Measurements from ENCODE around the gene F10. TPM values are rescaled to one million over a fixed set of nuclear protein-coding genes. Genes with fewer than 3 reads are reported as not detected.

The F10 gene
- total RNA-seq, 2 donors from 2014 or later, result 10.2 to 48.0 TPM

DNA sequence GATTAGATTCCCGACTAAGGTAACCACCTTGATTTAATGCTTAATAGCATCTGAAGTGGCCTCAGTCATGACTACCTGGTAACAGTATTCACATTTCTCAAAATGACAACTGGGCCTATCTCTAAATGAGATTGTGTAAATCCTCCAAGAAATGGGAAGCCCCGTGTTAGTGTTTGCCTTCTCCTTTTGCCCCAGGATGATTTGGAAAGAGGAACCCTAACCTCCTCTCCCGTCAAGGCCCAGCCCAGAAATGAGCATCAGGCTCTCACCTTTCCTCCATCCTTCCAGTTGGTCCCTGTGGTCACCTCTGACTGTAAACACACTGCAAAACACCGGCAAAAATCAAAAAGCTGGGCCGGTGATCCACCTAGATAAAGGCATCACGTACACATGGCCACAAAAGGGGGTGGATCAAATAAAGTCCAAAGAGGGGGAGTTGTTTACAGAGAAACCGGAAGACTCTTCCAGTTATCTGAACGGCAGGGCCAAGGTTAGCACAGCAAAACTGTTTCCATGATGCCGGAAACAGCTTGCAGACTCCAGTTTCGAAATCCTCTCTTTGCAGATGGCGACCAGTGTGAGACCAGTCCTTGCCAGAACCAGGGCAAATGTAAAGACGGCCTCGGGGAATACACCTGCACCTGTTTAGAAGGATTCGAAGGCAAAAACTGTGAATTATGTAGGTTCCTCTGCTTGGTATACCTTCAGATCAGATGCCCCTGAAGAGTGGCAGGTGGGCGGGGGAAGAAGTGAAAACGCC, 16.4 kb downstream of the F10 start:
- DNase-seq (ENCODE audit: low spot score), result no peak
- H3K4me1 ChIP-seq (replicated peaks), result no peaks in the 10 kb centered on the region
- no peak overlapping the region for H3K27ac ChIP-seq
- H3K9me3 ChIP-seq, result no peaks in the 10 kb centered on the region
- no peak overlapping the region for H3K4me3 ChIP-seq
- TF ChIP-seq POLR2AphosphoS5 (IDR thresholded peaks at IDR 0.05), result no peak
- 71% methylated on average over 16 of the region's 16 CpGs for WGBS
- H3K36me3 ChIP-seq, result no peaks in the 10 kb centered on the region
- H3K27me3 ChIP-seq (replicated peaks; ENCODE audit: insufficient read depth), result no peaks in the 10 kb centered on the region
- intact Hi-C loops (cut with DNase I), result no loop called here

DNA sequence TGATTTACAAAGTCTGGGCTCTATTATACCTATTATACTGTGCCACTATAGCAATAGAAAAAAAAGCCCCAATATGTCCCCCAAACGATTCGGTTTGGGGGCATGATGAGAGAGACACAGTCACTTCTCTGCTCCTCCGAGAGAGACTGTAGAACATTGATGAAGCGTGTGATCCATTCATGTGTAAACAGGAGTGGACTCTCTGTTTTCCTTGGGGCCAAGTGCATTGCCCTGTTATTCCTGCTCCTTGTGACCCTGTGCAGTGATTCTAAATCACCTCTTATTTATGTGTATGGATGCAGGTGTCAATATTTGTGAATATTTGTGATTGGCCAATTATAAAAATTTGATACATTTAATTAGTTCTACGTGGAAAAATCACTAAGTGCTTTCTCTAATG, 17.0 kb downstream of the F10 start:
- 72% methylated on average over 5 of the region's 5 CpGs for WGBS
- TF ChIP-seq POLR2AphosphoS5 (IDR thresholded peaks at IDR 0.05), result no peak
- no peak for TF ChIP-seq POLR2A (IDR thresholded peaks at IDR 0.05)
- TF ChIP-seq, protein P1, sequence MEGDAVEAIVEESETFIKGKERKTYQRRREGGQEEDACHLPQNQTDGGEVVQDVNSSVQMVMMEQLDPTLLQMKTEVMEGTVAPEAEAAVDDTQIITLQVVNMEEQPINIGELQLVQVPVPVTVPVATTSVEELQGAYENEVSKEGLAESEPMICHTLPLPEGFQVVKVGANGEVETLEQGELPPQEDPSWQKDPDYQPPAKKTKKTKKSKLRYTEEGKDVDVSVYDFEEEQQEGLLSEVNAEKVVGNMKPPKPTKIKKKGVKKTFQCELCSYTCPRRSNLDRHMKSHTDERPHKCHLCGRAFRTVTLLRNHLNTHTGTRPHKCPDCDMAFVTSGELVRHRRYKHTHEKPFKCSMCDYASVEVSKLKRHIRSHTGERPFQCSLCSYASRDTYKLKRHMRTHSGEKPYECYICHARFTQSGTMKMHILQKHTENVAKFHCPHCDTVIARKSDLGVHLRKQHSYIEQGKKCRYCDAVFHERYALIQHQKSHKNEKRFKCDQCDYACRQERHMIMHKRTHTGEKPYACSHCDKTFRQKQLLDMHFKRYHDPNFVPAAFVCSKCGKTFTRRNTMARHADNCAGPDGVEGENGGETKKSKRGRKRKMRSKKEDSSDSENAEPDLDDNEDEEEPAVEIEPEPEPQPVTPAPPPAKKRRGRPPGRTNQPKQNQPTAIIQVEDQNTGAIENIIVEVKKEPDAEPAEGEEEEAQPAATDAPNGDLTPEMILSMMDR (IDR thresholded peaks at IDR 0.05), result no peak

DNA sequence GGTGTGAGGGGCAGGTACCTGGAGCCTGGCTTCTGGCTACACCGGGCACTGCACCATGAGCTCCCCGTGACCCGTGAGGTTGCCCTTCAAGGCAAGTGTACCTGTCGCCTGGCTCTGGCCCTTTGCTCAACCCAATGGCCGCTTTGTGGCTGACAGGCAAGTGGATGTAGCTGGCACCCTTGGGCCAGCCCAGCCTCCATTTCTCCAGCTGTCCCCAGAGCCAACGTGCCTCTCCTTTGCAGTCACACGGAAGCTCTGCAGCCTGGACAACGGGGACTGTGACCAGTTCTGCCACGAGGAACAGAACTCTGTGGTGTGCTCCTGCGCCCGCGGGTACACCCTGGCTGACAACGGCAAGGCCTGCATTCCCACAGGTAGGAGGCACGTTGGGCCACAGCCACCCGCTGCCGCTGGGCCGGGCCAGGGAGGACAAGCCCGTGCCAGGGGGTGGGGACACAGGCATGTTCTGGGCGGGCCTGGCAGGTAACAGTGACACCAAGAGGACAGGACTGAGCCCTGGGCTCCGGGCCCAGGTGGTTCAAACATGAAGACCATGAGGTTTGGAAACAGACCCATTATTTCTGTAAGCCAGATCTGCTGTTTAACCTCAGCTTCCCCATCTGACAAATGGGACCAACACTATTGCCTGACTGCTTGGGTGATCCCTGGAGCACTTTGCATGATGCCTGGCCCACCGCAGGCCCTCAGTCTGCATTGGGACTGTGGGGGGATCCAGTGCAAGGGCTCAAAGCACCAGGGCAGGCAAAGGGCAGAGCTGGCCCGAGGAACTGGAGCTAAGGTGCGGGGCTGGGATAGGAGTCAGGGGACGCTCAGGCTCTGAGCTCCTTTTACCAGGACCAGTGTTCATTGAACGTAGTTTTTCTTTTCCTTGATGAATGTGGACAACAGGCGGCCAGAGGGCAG, 18.3 kb downstream of the F10 start:
- Histone ChIP-seq H3K27ac (no peak overlapping the region), H3K9me3 (no peaks in the 10 kb centered on the region), H3K4me1 (replicated peaks) (no peaks in the 10 kb centered on the region), H3K27me3 (replicated peaks; ENCODE audit: insufficient read depth) (no peaks in the 10 kb centered on the region), H3K4me3 (no peak overlapping the region), H3K36me3 (no peaks in the 10 kb centered on the region)
- 73% methylated on average over 25 of the region's 26 CpGs for WGBS
- DNase-seq (ENCODE audit: low spot score), result peak; percentile 53
- TF ChIP-seq POLR2A (IDR thresholded peaks at IDR 0.05), result no peak
- TF ChIP-seq POLR2AphosphoS5 (IDR thresholded peaks at IDR 0.05), result peak; percentile 15
- TF ChIP-seq, protein P1 (IDR thresholded peaks at IDR 0.05), result peak in 1 of 4 experiments; percentile 28
- intact Hi-C loops (cut with DNase I), result no loop called here

More for the DNA sequence above, 17.0 kb downstream of the F10 start:
- Histone ChIP-seq H3K36me3 (no peaks in the 10 kb centered on the region), H3K4me3 (no peak overlapping the region), H3K27me3 (replicated peaks; ENCODE audit: insufficient read depth) (no peaks in the 10 kb centered on the region), H3K9me3 (no peaks in the 10 kb centered on the region), H3K27ac (no peak overlapping the region), H3K4me1 (replicated peaks) (no peaks in the 10 kb centered on the region)
- DNase-seq (ENCODE audit: low spot score), result no peak
- intact Hi-C loops (cut with DNase I), result no loop called here

DNA sequence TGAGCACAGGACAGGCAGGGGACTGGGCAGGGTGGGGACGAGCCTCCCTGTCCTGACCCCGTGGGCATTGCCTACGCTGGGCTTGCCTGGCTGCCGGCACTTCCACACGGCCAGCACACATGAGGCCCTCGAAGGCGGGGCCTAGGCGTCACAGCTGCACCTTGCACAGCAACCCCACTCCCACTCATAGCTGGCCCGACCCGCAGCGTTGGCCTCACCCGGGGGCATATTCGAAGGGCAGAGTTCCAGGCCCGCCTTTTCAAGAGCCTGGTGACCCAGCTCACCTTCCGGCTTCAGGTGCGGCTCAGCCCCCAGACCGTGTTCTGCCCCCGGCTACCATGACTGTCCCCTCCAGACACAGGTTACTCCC, 19.0 kb downstream of the F10 start:
- Histone ChIP-seq H3K36me3 (no peaks in the 10 kb centered on the region), H3K4me1 (replicated peaks) (no peaks in the 10 kb centered on the region), H3K9me3 (no peaks in the 10 kb centered on the region), H3K27me3 (replicated peaks; ENCODE audit: insufficient read depth) (no peaks in the 10 kb centered on the region), H3K27ac (no peak overlapping the region), H3K4me3 (no peak overlapping the region)
- intact Hi-C loops (cut with DNase I), result no loop called here
- TF ChIP-seq POLR2A (IDR thresholded peaks at IDR 0.05) (no peak), POLR2AphosphoS5 (IDR thresholded peaks at IDR 0.05) (no peak)
- TF ChIP-seq, protein P1 (IDR thresholded peaks at IDR 0.05), result no peak
- WGBS, result 90% methylated on average over 16 of the region's 18 CpGs
- no peak for DNase-seq (ENCODE audit: low spot score)

DNA sequence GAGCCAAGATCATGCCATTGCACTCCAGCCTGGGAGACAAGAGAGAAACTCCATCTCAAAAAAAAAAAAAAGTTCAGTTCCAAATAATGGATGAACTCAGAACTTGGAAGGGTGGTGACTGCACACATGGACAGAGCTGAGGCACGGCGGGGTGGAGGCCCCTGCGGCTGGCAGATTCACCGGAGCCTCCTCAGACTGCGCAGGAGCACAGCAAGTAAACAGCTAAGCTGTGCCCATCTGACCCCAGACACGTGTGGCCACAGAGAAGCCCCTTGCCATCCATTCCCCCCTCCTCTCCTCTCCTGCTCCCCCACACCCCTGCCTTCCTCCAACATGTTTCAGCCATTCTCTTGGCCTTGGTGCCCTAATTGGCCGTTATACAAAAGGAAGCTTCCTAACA, 20.3 kb downstream of the F10 start:
- intact Hi-C loops (cut with DNase I), result no loop called here
- Histone ChIP-seq H3K4me3 (no peak overlapping the region), H3K27me3 (replicated peaks; ENCODE audit: insufficient read depth) (no peaks in the 10 kb centered on the region), H3K36me3 (no peaks in the 10 kb centered on the region), H3K9me3 (no peaks in the 10 kb centered on the region), H3K27ac (no peak overlapping the region), H3K4me1 (replicated peaks) (no peaks in the 10 kb centered on the region)
- TF ChIP-seq, protein P1 (IDR thresholded peaks at IDR 0.05), result no peak
- TF ChIP-seq POLR2A (IDR thresholded peaks at IDR 0.05), result no peak
- 84% methylated on average over 7 of the region's 7 CpGs for WGBS
- no peak for DNase-seq (ENCODE audit: low spot score)

Measured in prostate gland (tissue), 2 donors.